Left lung (tissue), 10 donors: Measurements from ENCODE around the gene ZNF277. TPM values are rescaled to one million over a fixed set of nuclear protein-coding genes. Genes with fewer than 3 reads are reported as not detected.

ENCODE experiments used
- ATAC-seq: fragments of 200-7000 bp; cut with Tn5 transposase; one replicate; pipeline ENCODE4 v1.9.1; 2020; ENCODE audit warnings: moderate library complexity
- DNase-seq, 4 donors: peaks; one replicate each; pipeline ENCODE4 v3.0.0-alpha.2; 2013 to 2020
- H3K27ac ChIP-seq, 2 donors: fragments of 200-600 bp; sonication (generic) in 1 of 2; one replicate each; pipeline versions ENCODE4 v1.5.0 to v1.8.0; 2020 to 2021
- H3K27me3 ChIP-seq, 2 donors: fragments of 200-600 bp; sonication (generic) in 1 of 2; one replicate each; pipeline versions ENCODE4 v1.5.0 to v1.8.0; 2020 to 2021
- H3K36me3 ChIP-seq, 2 donors: fragments of 200-600 bp; sonication (generic) in 1 of 2; one replicate each; pipeline versions ENCODE4 v1.5.0 to v1.8.0; 2020 to 2021
- H3K4me1 ChIP-seq, 2 donors: fragments of 200-600 bp; one replicate each; pipeline ENCODE4 v1.8.0; 2021
- H3K4me3 ChIP-seq, 2 donors: fragments of 200-600 bp; sonication (generic) in 1 of 2; one replicate each; pipeline versions ENCODE4 v1.5.0 to v1.8.0; 2020 to 2021; ENCODE audit warnings: mild to moderate bottlenecking in 1 of 2
- H3K9me3 ChIP-seq, 2 donors: fragments of 200-600 bp; sonication (generic) in 1 of 2; one replicate each; pipeline versions ENCODE4 v1.5.0 to v1.8.0; 2020 to 2021
- intact Hi-C, 2 donors: fragments of 100-400 bp; cut with DNase I; formaldehyde crosslinking; loops; one replicate each; pipeline versions ENCODE4 v1.11.2 to v1.14.2; 2022
- polyA plus RNA-seq, 6 donors: library from polyadenylated mRNA; unstranded; fragments of 120-200 nt; gene quantifications; one replicate each; pipeline ENCODE4 v1.2.1, GENCODE V29; 2013; ENCODE audit not compliant: insufficient read length in 6 of 6
- total RNA-seq, 2 donors: library from RNA; stranded (reverse); fragmentation: NEBNext Ultra II Directional; extraction: Animal tissue kit (Norgen Biotek cat#: 25700); gene quantifications; one replicate each; pipeline ENCODE4 v1.2.1, GENCODE V29; 2021
- TF ChIP-seq, protein P1 (sequence below), 2 donors: fragments of 200-600 bp; sonication (generic) in 1 of 2; IDR thresholded peaks; one replicate each; pipeline versions ENCODE4 v1.5.0 to v1.8.0; 2021; ENCODE audit warnings: antibody characterized with exemption in 2 of 2
- donor health status: DM: no; HTN: yes; CAD: no.
- donor health status: DM: no; HTN: no; CAD: no.

ZNF277 gene
- total and polyA plus RNA-seq, 8 donors: 19.8 to 41.0 (median 34.5) TPM

DNA sequence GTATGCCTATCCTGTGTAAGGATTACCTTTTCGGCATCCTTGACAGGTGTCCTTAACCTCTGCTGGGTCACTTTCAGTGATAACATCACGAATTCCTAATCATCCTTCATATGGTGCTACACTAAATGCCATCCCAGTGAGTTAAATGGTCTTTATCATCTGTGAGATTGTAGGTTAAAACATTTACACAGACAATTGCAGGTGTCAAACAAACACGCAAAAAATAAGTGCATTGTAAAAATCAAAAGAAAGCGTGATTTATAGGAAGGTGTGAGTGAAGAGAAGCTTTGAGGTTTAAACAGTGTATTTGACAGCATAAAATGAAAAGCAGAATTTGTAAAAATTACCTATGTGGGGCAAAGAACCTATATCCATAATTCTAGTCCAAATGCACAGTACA is 132.3 kb downstream of the ZNF277 start:
- peaks cover 0 to 63% of the 10 kb centered on the region in 2 donors for H3K36me3 ChIP-seq
- no peak for ATAC-seq
- intact Hi-C loops: no loop called here

GRCh38 chr7:112341464-112341863 is 135.0 kb downstream of the ZNF277 start:
- DNase-seq (no peak), ATAC-seq (no peak)
- Histone ChIP-seq H3K4me3 (no peak overlapping the region), H3K36me3 (peaks cover 0 to 72% of the 10 kb centered on the region in 2 donors), H3K9me3 (no peaks in the 10 kb centered on the region), H3K27me3 (no peaks in the 10 kb centered on the region), H3K27ac (no peak overlapping the region), H3K4me1 (no peaks in the 10 kb centered on the region)
- intact Hi-C loops: no loop called here
- TF ChIP-seq, protein P1, sequence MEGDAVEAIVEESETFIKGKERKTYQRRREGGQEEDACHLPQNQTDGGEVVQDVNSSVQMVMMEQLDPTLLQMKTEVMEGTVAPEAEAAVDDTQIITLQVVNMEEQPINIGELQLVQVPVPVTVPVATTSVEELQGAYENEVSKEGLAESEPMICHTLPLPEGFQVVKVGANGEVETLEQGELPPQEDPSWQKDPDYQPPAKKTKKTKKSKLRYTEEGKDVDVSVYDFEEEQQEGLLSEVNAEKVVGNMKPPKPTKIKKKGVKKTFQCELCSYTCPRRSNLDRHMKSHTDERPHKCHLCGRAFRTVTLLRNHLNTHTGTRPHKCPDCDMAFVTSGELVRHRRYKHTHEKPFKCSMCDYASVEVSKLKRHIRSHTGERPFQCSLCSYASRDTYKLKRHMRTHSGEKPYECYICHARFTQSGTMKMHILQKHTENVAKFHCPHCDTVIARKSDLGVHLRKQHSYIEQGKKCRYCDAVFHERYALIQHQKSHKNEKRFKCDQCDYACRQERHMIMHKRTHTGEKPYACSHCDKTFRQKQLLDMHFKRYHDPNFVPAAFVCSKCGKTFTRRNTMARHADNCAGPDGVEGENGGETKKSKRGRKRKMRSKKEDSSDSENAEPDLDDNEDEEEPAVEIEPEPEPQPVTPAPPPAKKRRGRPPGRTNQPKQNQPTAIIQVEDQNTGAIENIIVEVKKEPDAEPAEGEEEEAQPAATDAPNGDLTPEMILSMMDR (IDR thresholded peaks at IDR 0.05): no peak

More for the DNA sequence above, 132.3 kb downstream of the ZNF277 start:
- H3K27me3 ChIP-seq: no peaks in the 10 kb centered on the region
- no peak for DNase-seq
- H3K4me3 ChIP-seq: no peak overlapping the region
- no peaks in the 10 kb centered on the region for H3K4me1 ChIP-seq
- no peaks in the 10 kb centered on the region for H3K9me3 ChIP-seq
- TF ChIP-seq, protein P1 (IDR thresholded peaks at IDR 0.05): no peak
- no peak overlapping the region for H3K27ac ChIP-seq

DNA sequence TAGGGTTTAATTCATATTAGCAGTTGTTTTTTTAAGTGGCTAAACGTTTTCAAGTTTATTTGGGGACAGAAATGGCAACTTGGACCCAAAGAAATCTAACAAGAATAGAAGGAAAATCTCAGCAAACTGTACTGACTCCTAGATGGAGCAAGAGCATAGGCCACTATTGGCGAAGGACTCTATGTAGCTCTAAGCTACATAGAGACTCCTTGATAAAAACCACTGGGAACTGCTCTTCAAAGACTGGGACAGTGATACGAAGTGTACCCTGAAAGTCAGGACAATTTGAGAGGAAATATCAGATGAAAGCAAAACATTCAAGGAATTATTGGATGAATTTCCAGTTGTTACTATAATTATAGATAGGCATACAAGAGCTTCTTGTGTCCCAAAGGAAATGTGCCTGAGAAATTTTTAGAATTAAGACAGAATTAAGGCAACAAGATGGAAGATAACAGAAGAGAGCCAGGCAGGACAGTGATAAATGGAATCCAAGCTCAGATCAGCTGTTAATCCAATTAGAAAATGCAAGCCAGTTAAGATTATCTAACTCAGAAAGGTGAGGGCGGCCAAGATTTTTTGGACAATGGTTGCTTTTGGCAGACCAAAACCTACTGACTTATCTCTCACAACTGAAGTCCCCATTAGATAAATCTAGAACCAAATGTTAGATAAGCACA is 140.0 kb downstream of the ZNF277 start:
- H3K36me3 ChIP-seq: peaks cover 0 to 32% of the 10 kb centered on the region in 2 donors
- H3K4me3 ChIP-seq: no peak overlapping the region
- DNase-seq (peak in 1 of 4 donors; percentile 28), ATAC-seq (no peak)
- no peaks in the 10 kb centered on the region for H3K4me1 ChIP-seq
- intact Hi-C loops: no loop called here
- H3K9me3 ChIP-seq: no peaks in the 10 kb centered on the region
- no peaks in the 10 kb centered on the region for H3K27me3 ChIP-seq
- TF ChIP-seq, protein P1 (IDR thresholded peaks at IDR 0.05): no peak
- no peak overlapping the region for H3K27ac ChIP-seq

- Histone ChIP-seq H3K9me3 (no peaks in the 10 kb centered on the region), H3K27me3 (no peaks in the 10 kb centered on the region), H3K4me3 (no peak overlapping the region), H3K27ac (no peak overlapping the region), H3K36me3 (peaks cover 0 to 26% of the 10 kb centered on the region in 2 donors), H3K4me1 (no peaks in the 10 kb centered on the region)
- intact Hi-C loops: no loop called here
- no peak for ATAC-seq
- DNase-seq: no peak
- TF ChIP-seq, protein P1 (IDR thresholded peaks at IDR 0.05): no peak
Measured at GRCh38 chr7:112347088-112347487, 140.6 kb downstream of the ZNF277 start.

- H3K27ac ChIP-seq: no peak overlapping the region
- H3K4me1 ChIP-seq: no peaks in the 10 kb centered on the region
- no peak for ATAC-seq
- no peaks in the 10 kb centered on the region for H3K27me3 ChIP-seq
- H3K4me3 ChIP-seq: no peak overlapping the region
- intact Hi-C loops: no loop called here
- H3K9me3 ChIP-seq: no peaks in the 10 kb centered on the region
- TF ChIP-seq, protein P1 (IDR thresholded peaks at IDR 0.05): no peak
- DNase-seq: no peak
- H3K36me3 ChIP-seq: no peaks in the 10 kb centered on the region
Measured at GRCh38 chr7:112350585-112350984, 144.1 kb downstream of the ZNF277 start.
